ENCODE results near the gene RAB5A.
A peak's percentile ranks its signal among the peaks of the same experiment; 100 is the strongest.

RAB5A gene

DNA sequence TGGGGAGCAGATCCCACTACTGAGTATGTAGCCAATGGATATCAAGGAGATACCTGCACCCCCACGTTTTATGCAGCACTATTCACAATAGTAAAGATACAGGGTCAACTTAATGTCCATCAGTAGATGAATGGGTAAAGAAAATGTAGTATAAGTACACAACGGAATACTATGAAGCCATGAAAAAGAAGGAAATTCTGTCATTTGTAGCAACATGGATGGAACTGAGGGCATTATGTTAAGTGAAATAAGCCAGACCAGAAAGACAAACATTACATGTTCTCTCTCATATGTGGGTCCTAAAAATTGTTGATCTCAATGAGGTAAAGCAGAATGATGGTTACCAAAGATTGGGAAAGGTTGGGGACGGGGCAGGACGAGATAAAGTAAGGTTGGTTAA lies 50.6 kb downstream of the RAB5A start:
- no peak overlapping the region for H3K27ac ChIP-seq (ENCODE audit: insufficient read depth in 1 of 2, low read depth in 1 of 2, low read length in 2 of 2, poor library complexity in 1 of 2, severe bottlenecking in 2 of 2)
- no peak for DNase-seq
- 100% methylated on average over 2 of the region's 4 CpGs for WGBS (ENCODE audit: insufficient coverage)
- CTCF ChIA-PET = no interaction called here
- H3K9me3 ChIP-seq (ENCODE audit: control extremely low read depth in 1 of 5, control insufficient read depth in 4 of 5, insufficient read depth in 2 of 5, low read depth in 1 of 5, low read length in 4 of 5) = no peaks in the 10 kb centered on the region
- POLR2A ChIA-PET = no interaction called here
- H3K36me3 ChIP-seq (ENCODE audit: control insufficient read depth in 4 of 4, insufficient read depth in 4 of 4, low read length in 3 of 4) = no peaks in the 10 kb centered on the region
- no peaks in the 10 kb centered on the region for H3K27me3 ChIP-seq (replicated peaks in 2 of 5; ENCODE audit: control insufficient read depth in 4 of 5, insufficient read depth in 5 of 5, low read length in 4 of 5)
- H3K4me3 ChIP-seq (ENCODE audit: control insufficient read depth in 1 of 7, extremely low read depth in 1 of 7, insufficient read depth in 4 of 7, low read depth in 2 of 7, low read length in 6 of 7) = no peak overlapping the region
- no peaks in the 10 kb centered on the region for H3K4me1 ChIP-seq (ENCODE audit: control extremely low read depth in 1 of 4, control insufficient read depth in 4 of 4, insufficient read depth in 4 of 4, low read length in 3 of 4)

DNA sequence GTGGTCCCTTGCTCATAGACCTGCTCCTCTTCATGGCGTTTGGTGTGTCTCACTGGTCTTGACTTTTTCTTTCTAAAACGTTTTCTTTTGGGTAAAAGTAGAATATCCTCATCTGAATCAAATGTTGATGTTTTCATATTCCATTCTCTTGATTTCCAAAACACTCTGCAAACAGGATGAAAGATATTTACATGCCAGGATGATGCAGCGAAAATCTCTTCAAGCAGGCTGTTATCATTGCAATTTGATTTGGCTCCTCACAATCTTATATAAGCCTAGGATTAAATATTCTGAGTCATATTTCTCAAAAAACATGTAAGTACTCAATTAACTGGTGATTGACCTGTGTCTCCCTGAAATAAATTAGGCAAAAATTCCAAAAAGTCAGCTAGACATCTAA lies 55.0 kb downstream of the RAB5A start:
- ChIA-PET CTCF (no interaction called here), POLR2A (no interaction called here)
- no peak for DNase-seq
- Histone ChIP-seq H3K27me3 (replicated peaks in 2 of 5; ENCODE audit: control insufficient read depth in 4 of 5, insufficient read depth in 5 of 5, low read length in 4 of 5) (no peaks in the 10 kb centered on the region), H3K4me3 (ENCODE audit: control insufficient read depth in 1 of 7, extremely low read depth in 1 of 7, insufficient read depth in 4 of 7, low read depth in 2 of 7, low read length in 6 of 7) (no peak overlapping the region), H3K27ac (ENCODE audit: insufficient read depth in 1 of 2, low read depth in 1 of 2, low read length in 2 of 2, poor library complexity in 1 of 2, severe bottlenecking in 2 of 2) (no peak overlapping the region), H3K36me3 (ENCODE audit: control insufficient read depth in 4 of 4, insufficient read depth in 4 of 4, low read length in 3 of 4) (no peaks in the 10 kb centered on the region), H3K4me1 (ENCODE audit: control extremely low read depth in 1 of 4, control insufficient read depth in 4 of 4, insufficient read depth in 4 of 4, low read length in 3 of 4) (no peaks in the 10 kb centered on the region), H3K9me3 (ENCODE audit: control extremely low read depth in 1 of 5, control insufficient read depth in 4 of 5, insufficient read depth in 2 of 5, low read depth in 1 of 5, low read length in 4 of 5) (no peaks in the 10 kb centered on the region)
- 80% methylated on average over 1 of the region's 3 CpGs for WGBS (ENCODE audit: insufficient coverage)

DNA sequence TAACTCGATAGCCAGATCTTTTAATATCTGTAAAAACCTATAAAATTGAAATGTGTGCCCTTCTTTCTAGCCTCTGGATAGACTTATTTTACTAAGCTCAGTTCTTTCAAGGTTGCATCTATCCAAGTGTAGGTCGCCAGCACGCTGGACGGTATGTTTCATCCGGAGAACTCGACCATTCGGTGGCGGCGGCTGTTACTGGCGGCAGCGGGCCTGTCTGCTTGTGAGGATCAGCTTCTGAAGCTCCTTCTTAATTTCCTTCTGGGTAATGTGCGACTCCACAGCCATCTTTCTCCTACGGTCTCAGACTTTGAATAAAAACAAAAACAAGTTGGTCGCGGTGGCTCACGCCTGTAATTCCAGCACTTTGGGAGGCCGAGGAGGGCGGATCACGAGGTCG lies 61.1 kb downstream of the RAB5A start:
- no peak for DNase-seq
- ChIA-PET CTCF (interaction anchor here (1.3 kb wide), 1 partner anchor 11 kb away, joined by 3 read pairs; no protein-coding TSS in a partner anchor), POLR2A (no interaction called here)
- H3K27ac ChIP-seq (ENCODE audit: insufficient read depth in 1 of 2, low read depth in 1 of 2, low read length in 2 of 2, poor library complexity in 1 of 2, severe bottlenecking in 2 of 2) = no peak overlapping the region
- no peaks in the 10 kb centered on the region for H3K9me3 ChIP-seq (ENCODE audit: control extremely low read depth in 1 of 5, control insufficient read depth in 4 of 5, insufficient read depth in 2 of 5, low read depth in 1 of 5, low read length in 4 of 5)
- H3K4me1 ChIP-seq (ENCODE audit: control extremely low read depth in 1 of 4, control insufficient read depth in 4 of 4, insufficient read depth in 4 of 4, low read length in 3 of 4) = no peaks in the 10 kb centered on the region
- H3K36me3 ChIP-seq (ENCODE audit: control insufficient read depth in 4 of 4, insufficient read depth in 4 of 4, low read length in 3 of 4) = no peaks in the 10 kb centered on the region
- WGBS (ENCODE audit: insufficient coverage) = 98% methylated on average over 19 of the region's 20 CpGs
- no peaks in the 10 kb centered on the region for H3K27me3 ChIP-seq (replicated peaks in 2 of 5; ENCODE audit: control insufficient read depth in 4 of 5, insufficient read depth in 5 of 5, low read length in 4 of 5)
- no peak overlapping the region for H3K4me3 ChIP-seq (ENCODE audit: control insufficient read depth in 1 of 7, extremely low read depth in 1 of 7, insufficient read depth in 4 of 7, low read depth in 2 of 7, low read length in 6 of 7)

DNA sequence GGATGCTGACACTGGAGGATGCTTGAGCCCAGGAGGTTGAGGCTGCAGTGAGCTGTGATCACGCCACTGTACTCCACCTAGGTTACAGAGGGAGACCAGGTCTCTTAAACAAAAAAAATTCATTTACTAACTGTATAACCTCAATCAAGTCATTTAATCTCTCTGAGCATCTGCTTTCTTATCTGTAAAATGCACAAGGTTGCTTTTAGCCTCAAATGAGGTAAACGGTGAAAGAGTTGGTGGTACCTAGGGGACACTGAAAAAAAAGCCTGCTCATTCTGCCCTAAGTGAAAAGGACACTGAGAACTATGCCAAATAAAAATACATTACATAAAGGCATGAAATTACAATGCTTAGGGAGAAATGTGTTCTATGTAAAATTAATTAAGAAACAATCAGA lies 61.7 kb downstream of the RAB5A start:
- Histone ChIP-seq H3K36me3 (ENCODE audit: control insufficient read depth in 4 of 4, insufficient read depth in 4 of 4, low read length in 3 of 4) (no peaks in the 10 kb centered on the region), H3K27ac (ENCODE audit: insufficient read depth in 1 of 2, low read depth in 1 of 2, low read length in 2 of 2, poor library complexity in 1 of 2, severe bottlenecking in 2 of 2) (no peak overlapping the region), H3K4me3 (ENCODE audit: control insufficient read depth in 1 of 7, extremely low read depth in 1 of 7, insufficient read depth in 4 of 7, low read depth in 2 of 7, low read length in 6 of 7) (no peak overlapping the region), H3K4me1 (ENCODE audit: control extremely low read depth in 1 of 4, control insufficient read depth in 4 of 4, insufficient read depth in 4 of 4, low read length in 3 of 4) (no peaks in the 10 kb centered on the region), H3K27me3 (replicated peaks in 2 of 5; ENCODE audit: control insufficient read depth in 4 of 5, insufficient read depth in 5 of 5, low read length in 4 of 5) (no peaks in the 10 kb centered on the region), H3K9me3 (ENCODE audit: control extremely low read depth in 1 of 5, control insufficient read depth in 4 of 5, insufficient read depth in 2 of 5, low read depth in 1 of 5, low read length in 4 of 5) (no peaks in the 10 kb centered on the region)
- WGBS (ENCODE audit: insufficient coverage) = no CpG with 5 or more reads among the region's 2 CpGs
- DNase-seq = peak in 2 of 3 donors; percentile 24 to 54
- ChIA-PET POLR2A (no interaction called here), CTCF (no interaction called here)

DNA sequence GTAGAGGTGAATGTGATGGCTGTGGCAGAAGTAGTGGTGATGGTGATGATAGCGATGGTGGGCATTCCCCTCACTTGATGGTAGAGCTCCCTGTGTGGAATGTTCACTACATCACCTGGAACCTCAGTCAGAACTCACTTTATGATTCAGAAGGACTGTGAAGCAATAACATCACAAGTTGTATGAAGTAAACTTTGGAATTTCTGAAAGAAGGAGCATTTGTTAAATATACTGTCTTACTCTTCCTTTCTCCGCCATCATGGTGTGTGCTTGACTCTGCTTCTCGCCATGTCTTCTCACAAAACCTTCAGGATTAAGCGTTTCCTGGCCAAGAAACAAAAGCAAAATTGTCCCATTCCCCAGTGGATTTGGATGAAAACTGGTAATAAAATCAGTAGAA lies 65.3 kb downstream of the RAB5A start, which contains the start of gene PP2D1:
TSS of gene PP2D1 (minus strand) at position 101 of the 400 bp plus-strand sequence. CDS start 192 bp downstream, outside the sequence.
- ChIA-PET CTCF (no interaction called here), POLR2A (no interaction called here)
- Histone ChIP-seq H3K27ac (ENCODE audit: insufficient read depth in 1 of 2, low read depth in 1 of 2, low read length in 2 of 2, poor library complexity in 1 of 2, severe bottlenecking in 2 of 2) (no peak within 1 kb of the TSS), H3K27me3 (replicated peaks in 2 of 5; ENCODE audit: control insufficient read depth in 4 of 5, insufficient read depth in 5 of 5, low read length in 4 of 5) (no peaks in the 10 kb centered on the region), H3K4me1 (ENCODE audit: control extremely low read depth in 1 of 4, control insufficient read depth in 4 of 4, insufficient read depth in 4 of 4, low read length in 3 of 4) (no peaks in the 10 kb centered on the region), H3K9me3 (ENCODE audit: control extremely low read depth in 1 of 5, control insufficient read depth in 4 of 5, insufficient read depth in 2 of 5, low read depth in 1 of 5, low read length in 4 of 5) (no peaks in the 10 kb centered on the region), H3K36me3 (ENCODE audit: control insufficient read depth in 4 of 4, insufficient read depth in 4 of 4, low read length in 3 of 4) (no peaks in the 10 kb centered on the region), H3K4me3 (ENCODE audit: control insufficient read depth in 1 of 7, extremely low read depth in 1 of 7, insufficient read depth in 4 of 7, low read depth in 2 of 7, low read length in 6 of 7) (no peak within 1 kb of the TSS)
- WGBS (ENCODE audit: insufficient coverage) = 88% methylated on average over 3 of the region's 4 CpGs
- DNase-seq = no peak

DNA sequence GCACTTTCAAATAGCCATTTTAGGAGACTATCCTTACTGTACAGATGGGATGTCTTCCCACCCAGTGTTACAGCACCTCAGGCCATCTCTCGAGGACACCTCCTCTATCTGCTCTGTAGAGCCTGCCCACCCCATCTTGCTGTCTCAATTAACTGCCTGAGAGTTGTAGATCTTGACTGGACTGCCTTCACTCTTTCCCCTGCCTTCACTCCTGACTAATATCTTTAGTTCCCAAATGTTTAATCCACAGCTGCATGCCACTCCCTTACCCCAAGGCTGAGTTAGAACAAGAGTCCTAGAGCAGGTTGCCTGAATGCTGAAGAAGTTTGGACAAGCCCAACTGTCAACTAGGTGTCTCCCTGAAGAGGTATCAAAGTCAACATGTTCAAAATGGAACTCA lies 66.5 kb downstream of the RAB5A start:
- CTCF ChIA-PET = no interaction called here
- 91% methylated on average over 1 of the region's 1 CpG for WGBS (ENCODE audit: insufficient coverage)

DNA sequence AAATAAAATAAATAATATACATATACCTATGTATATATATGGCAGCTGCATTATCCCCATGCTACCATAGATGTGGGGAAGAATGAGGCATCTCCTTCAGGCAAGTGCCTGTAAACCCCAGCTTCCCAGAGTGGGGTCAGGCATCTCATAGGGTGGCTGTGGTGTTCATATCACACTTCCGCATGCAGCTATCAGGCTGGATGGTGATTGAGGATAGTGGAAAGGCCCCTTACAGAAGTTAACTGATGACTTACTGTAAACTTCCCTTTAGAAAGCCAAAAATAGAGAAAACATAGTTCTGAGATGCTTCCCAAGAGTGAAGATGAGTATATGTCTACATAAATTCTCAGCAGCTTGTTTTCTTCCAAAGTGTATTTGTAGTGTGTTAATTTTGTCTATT lies 68.6 kb downstream of the RAB5A start:
- Histone ChIP-seq H3K9me3 (ENCODE audit: control extremely low read depth in 1 of 5, control insufficient read depth in 4 of 5, insufficient read depth in 2 of 5, low read depth in 1 of 5, low read length in 4 of 5) (no peaks in the 10 kb centered on the region), H3K4me1 (ENCODE audit: control extremely low read depth in 1 of 4, control insufficient read depth in 4 of 4, insufficient read depth in 4 of 4, low read length in 3 of 4) (no peaks in the 10 kb centered on the region), H3K27ac (ENCODE audit: insufficient read depth in 1 of 2, low read depth in 1 of 2, low read length in 2 of 2, poor library complexity in 1 of 2, severe bottlenecking in 2 of 2) (no peak overlapping the region), H3K36me3 (ENCODE audit: control insufficient read depth in 4 of 4, insufficient read depth in 4 of 4, low read length in 3 of 4) (no peaks in the 10 kb centered on the region), H3K27me3 (replicated peaks in 2 of 5; ENCODE audit: control insufficient read depth in 4 of 5, insufficient read depth in 5 of 5, low read length in 4 of 5) (no peaks in the 10 kb centered on the region), H3K4me3 (ENCODE audit: control insufficient read depth in 1 of 7, extremely low read depth in 1 of 7, insufficient read depth in 4 of 7, low read depth in 2 of 7, low read length in 6 of 7) (no peak overlapping the region)
- DNase-seq = peak; percentile 23 to 68 (median 51)
- POLR2A ChIA-PET = interaction anchor here (0.6 kb wide), 1 partner anchor 149 kb away, joined by 3 read pairs; no protein-coding TSS in a partner anchor
- CTCF ChIA-PET = no interaction called here
- 80% methylated on average over 1 of the region's 1 CpG for WGBS (ENCODE audit: insufficient coverage)

More for the DNA sequence above, 66.5 kb downstream of the RAB5A start:
- POLR2A ChIA-PET = no interaction called here
- no peak for DNase-seq
- H3K36me3 ChIP-seq (ENCODE audit: control insufficient read depth in 4 of 4, insufficient read depth in 4 of 4, low read length in 3 of 4) = no peaks in the 10 kb centered on the region
- H3K27ac ChIP-seq (ENCODE audit: insufficient read depth in 1 of 2, low read depth in 1 of 2, low read length in 2 of 2, poor library complexity in 1 of 2, severe bottlenecking in 2 of 2) = no peak overlapping the region
- H3K4me1 ChIP-seq (ENCODE audit: control extremely low read depth in 1 of 4, control insufficient read depth in 4 of 4, insufficient read depth in 4 of 4, low read length in 3 of 4) = no peaks in the 10 kb centered on the region
- no peak overlapping the region for H3K4me3 ChIP-seq (ENCODE audit: control insufficient read depth in 1 of 7, extremely low read depth in 1 of 7, insufficient read depth in 4 of 7, low read depth in 2 of 7, low read length in 6 of 7)
- no peaks in the 10 kb centered on the region for H3K27me3 ChIP-seq (replicated peaks in 2 of 5; ENCODE audit: control insufficient read depth in 4 of 5, insufficient read depth in 5 of 5, low read length in 4 of 5)
- H3K9me3 ChIP-seq (ENCODE audit: control extremely low read depth in 1 of 5, control insufficient read depth in 4 of 5, insufficient read depth in 2 of 5, low read depth in 1 of 5, low read length in 4 of 5) = no peaks in the 10 kb centered on the region

All from common myeloid progenitor, CD34-positive (primary cell).